ENCODE measurements around the gene ZCCHC8.

- TF ChIP-seq POLR2A (IDR thresholded peaks at IDR 0.05) (no peak), CTCF (IDR thresholded peaks at IDR 0.05) (peak; percentile 45 to 90 (median 82))
These were observed 29.2 kb downstream of the ZCCHC8 start for GRCh38 chr12:122471324-122472226.
